Left lobe of liver (tissue), 2 donors: ENCODE results near the gene GGCX. TPM values are rescaled to one million over a fixed set of nuclear protein-coding genes. Genes with fewer than 3 reads are reported as not detected.
"Not testable (repeated sequence)": the region's sequence is repeated elsewhere in the genome, so short reads cannot be mapped to it uniquely, and the experiment has no call there.

Experiments
- ATAC-seq: fragments of 200-7000 bp; cut with Tn5 transposase; one replicate; pipeline ENCODE4 v1.9.1; 2020; ENCODE audit warnings: mild to moderate bottlenecking, moderate library complexity
- DNase-seq: peaks from one replicate; pipeline ENCODE4 v3.0.0-alpha.2; 2020; ENCODE audit warnings: low spot score
- total RNA-seq: library from RNA; stranded (reverse); gene quantifications from one replicate; pipeline ENCODE4 v1.2.1, GENCODE V29; 2021
- donor health status: DM: no; HTN: no; CAD: no; lungs with moderate emphysema.
- donor health status: DM: no; HTN: yes; CAD: no.

GGCX gene
- 232 TPM for total RNA-seq

GRCh38 chr2:85561280-85562212, at the start of gene GGCX:
Gene GGCX, minus strand, starts transcription at chr2:85561493. Its CDS starts 65 bp downstream, at chr2:85561428.
- ATAC-seq (peak; percentile 86), DNase-seq (peak; percentile 98)

DNA sequence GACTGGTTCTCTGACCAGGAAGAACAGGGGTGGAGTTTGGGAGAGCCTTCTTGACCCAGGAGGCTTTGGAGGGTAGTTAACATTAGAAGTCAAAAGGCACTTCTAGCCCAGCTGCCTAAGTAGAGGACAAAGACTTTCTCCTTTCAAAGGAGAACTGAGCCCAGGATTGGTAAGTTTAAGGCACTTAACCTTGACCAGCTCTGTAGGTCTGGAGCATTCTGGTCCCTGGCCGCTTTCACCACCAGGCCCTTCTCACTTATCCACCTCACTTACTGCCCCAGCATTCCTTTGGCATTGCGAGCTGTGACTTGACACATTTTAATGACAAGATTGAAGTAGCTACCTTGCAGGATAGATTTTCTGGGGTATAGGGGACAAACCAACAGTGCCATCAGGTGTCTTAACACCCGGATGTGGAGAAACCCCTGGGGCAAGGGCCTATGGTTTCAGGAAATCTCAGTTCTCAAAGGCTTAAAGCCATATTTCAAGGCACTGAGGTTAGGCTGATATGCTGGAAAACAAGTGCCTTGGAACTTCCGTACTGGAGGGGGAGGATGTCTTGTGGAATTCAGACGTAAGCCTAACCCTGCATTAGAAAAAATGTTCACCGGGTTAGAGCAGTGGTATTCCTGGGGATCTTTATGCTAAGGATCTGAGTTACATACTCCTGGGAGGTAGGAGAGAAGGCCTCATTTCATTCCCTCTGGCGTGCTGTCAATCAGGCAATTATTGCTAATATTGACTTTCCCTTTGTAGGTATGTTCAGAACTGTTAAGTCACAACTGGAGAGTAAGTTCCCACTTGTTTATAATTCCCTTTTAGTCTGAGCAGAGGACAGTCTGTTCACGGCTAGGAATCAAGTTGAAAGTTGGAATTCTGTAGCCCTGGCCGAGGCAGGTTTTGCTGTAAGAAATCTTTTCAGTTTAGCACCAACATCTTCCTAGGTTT, 46.2 kb upstream of the GGCX start:
- DNase-seq, result no peak
- no peak for ATAC-seq

- ATAC-seq, result no peak
Measured at GRCh38 chr2:85606116-85606455, 44.8 kb upstream of the GGCX start.

GRCh38 chr2:85605406-85606115, 44.3 kb upstream of the GGCX start:
- no peak for ATAC-seq
- no peak for DNase-seq

More at GRCh38 chr2:85606116-85606455, 44.8 kb upstream of the GGCX start:
- no peak for DNase-seq

GRCh38 chr2:85604568-85605339, 43.5 kb upstream of the GGCX start:
- ATAC-seq (no peak), DNase-seq (no peak)

- not testable (repeated sequence) for ATAC-seq, DNase-seq
Measured at GRCh38 chr2:85604133-85604444, 42.8 kb upstream of the GGCX start.

DNA sequence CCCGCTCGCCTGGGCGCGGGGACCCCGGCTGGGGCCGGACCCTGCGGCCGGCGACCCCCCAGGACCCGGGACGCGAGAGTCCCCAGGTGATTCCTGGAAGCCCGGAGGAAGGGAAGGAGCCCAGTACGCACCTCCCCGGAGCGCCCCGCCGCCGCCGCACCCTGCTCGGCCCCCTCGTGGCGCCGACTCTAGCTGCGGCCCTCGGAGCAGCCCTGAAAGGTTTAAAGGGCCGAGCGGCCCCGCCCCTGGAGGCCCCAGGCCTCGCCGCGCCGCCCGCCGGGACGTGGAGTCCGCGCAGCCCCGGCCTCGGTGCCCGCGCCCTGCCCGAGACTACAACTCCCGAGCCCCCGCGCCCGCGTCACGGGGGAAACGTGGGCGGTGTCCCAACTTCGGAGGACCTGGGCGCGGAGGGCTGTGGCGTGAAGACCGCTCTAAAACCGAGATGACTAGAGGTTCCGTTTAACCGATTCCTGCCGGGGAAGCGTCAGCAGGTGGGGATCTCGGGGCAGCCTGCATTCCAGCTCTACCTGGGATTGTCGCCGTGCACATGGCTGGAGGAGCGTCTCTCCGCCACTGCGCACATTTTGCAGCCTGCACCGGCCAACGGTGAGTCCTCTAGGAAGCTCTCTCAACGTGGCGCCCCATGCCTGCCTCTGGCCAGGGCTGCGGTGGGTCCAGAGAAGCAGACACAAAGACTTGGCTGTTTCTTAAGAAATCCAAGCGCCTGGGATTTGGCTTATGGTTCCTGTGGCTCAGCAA, 41.4 kb upstream of the GGCX start, which contains the start of gene TMEM150A:
TMEM150A (minus strand) TSS at position 223 of the 759 bp plus-strand sequence. CDS start 750 bp downstream, outside the sequence.
- ATAC-seq (peak; percentile 91), DNase-seq (peak; percentile 96)

DNA sequence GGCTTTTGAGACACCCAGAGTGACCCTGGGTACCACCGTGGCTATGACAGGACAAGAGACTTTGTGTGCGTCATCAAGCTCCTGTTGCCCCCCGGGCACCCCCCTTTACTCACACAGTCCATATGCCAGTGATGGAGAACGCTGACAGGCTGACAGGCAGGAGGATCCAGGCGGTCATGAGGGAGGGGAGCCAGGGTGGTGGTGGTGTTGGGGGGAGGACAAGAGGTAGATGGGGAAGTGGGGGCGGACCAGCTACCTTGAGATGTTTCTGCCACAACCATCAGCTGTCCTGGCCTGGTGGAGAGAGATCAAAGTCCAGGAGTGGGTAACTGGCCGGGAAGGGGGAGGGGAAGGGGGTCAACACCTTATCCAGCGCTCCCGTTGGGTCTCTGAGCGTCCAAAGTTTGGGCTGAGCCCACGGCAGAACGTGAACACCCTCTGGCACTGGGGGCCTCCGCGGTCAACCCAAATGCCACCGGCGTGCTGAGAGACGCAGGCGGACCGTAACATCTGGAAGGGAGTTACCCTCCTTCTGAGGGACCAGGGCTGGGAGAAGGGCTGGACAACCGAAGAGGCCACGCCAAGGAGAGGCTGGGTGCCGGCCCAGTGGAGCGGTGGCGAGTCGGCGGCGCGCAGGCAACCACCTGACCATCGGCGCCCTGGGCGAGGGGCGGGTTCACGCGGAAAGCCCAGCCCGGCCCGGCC, 40.6 kb upstream of the GGCX start:
- DNase-seq (peak; percentile 82), ATAC-seq (peak; percentile 72)

GRCh38 chr2:85600951-85601770, 39.9 kb upstream of the GGCX start:
- DNase-seq (no peak), ATAC-seq (no peak)

- DNase-seq (no peak), ATAC-seq (no peak)
Measured at GRCh38 chr2:85600235-85600575, 38.9 kb upstream of the GGCX start.

DNA sequence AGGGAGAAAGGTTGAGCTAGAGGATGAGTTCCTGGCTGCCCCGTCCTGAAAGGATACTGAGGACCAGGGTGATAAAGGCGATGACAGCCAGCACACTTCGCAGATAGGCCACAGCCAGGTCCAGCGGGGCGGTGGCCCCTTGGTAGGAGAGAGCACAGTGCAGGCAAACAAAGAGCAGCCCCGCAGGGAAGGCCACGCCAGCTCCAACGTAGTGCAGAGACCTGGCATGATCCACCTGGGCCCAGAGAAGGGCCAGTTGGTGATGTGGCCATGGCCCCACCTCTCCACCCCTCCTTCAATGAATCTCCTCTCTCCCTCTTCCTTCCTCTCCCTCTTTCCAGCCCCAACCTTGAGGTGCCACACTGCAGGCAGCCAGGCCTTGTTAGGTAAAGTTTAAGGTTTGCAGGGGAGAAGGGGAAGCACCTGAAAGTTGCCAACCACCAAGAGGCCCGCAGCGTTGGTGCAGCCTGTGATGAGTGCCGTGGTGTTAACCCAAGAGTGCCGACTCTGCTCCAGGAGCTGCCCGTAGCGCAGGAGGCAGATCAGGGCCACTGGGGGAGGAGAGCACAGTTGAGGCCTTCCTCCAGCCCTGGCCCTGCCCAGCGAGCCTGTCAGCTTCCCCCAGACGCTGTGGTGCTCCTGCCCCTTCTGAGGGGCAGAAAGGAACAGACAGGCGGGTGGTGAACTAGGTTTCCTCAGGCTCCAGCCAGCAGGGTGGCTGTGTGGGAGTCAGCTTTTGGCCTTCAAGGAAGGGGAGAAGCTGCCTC, 38.4 kb upstream of the GGCX start:
- DNase-seq (no peak), ATAC-seq (no peak)

GRCh38 chr2:85598594-85599340, 37.5 kb upstream of the GGCX start:
- ATAC-seq, result no peak

DNA sequence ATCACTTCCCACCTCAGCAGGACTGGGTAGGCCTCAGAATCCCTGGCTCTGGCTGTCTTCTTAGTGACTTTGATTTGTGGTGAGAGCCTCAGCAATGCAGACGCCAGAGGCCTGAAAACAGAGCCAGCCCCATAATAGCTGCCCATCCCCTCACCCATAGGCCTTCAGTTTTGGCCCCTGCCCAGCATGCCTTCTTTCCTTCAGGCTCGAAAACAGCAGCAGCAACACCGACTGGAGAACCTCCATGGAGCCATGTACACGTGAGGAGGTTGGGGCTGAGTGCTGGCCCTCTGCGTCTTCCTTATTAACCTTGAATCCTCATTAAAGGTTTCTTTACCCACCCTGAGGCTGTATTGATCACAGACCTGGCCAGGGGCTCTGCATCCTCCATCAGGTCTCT, 35.9 kb upstream of the GGCX start:
- DNase-seq (no peak), ATAC-seq (no peak)

More at GRCh38 chr2:85598594-85599340, 37.5 kb upstream of the GGCX start:
- DNase-seq, result no peak

DNA sequence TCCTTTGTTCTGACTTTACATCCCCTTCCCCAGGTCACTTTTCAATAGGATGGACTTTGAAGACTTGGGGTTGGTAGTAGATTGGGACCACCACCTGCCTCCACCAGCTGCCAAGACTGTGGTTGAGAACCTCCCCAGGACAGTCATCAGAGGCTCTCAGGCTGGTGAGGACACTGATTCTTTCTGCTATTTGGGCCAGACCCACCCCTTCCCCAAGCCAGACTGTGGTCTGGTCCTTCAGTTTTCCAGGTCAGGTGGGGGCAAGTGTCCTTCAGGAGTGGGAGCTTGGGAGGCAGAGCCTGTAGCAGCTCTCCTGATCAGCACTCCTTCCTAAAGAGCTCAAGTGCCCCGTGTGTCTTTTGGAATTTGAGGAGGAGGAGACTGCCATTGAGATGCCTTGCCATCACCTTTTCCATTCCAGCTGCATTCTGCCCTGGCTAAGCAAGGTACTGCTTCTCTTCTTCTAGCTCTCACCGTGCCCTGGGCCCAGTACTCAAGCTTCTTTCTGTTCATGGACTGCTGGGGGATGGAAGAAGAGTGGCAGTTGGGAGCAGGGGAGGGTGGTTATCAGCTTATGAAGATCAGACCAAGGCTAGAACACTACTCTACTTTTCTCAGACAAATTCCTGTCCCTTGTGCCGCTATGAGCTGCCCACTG, 35.3 kb upstream of the GGCX start:
- DNase-seq (no peak), ATAC-seq (no peak)

DNA sequence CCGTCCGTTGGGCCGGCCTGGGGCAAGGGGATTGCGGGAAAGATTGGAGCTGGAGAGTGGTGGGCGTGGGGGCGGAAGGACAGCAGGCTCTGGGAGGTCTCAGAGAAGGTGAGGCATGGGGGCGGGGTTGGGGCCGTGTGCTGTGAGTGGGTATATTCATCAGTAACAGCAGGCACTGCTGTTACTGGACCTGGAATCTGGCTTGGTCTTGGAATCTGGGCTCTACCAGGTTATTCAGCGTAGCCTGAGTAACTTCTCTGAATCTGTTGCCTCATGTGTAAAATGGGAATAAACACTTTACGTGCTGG, 34.7 kb upstream of the GGCX start:
- ATAC-seq (peak; percentile 0), DNase-seq (no peak)
